CD4-positive, alpha-beta T cell (primary cell): ENCODE data around the gene LBH. TPM values are rescaled to one million over a fixed set of nuclear protein-coding genes. Genes with fewer than 3 reads are reported as not detected.
A peak's percentile ranks its signal among the peaks of the same experiment; 100 is the strongest.

Source experiments
- ATAC-seq: fragments of 200-7000 bp; cut with Tn5 transposase; one replicate; pipeline ENCODE4 v1.10.0; 2022; ENCODE audit warnings: mild to moderate bottlenecking; ENCODE audit not compliant: poor library complexity
- CTCF ChIA-PET: fragments of 350-600 bp; sonication (Branson Sonifier 250); formaldehyde crosslinking; loops from one replicate; lab custom pipeline; 2021; ENCODE audit warnings: antibody characterized with exemption, inconsistent platforms; lab: Charles Lee
- POLR2A ChIA-PET: fragments of 350-600 bp; sonication (Branson Sonifier 250); formaldehyde crosslinking; loops from one replicate; lab custom pipeline; 2021; ENCODE audit warnings: antibody characterized with exemption, inconsistent platforms; lab: Charles Lee
- DNase-seq, 14 experiments: peaks; one replicate each; pipeline ENCODE4 v3.0.0-alpha.2; 2013 to 2020; ENCODE audit warnings: mixed read lengths in 2 of 14
- H3K27ac ChIP-seq, 2 donors: one replicate each; pipeline versions ENCODE4 v1.5.1 to v1.7.0; 2013; ENCODE audit warnings: low read length in 2 of 2, low read depth in 1 of 2, mild to moderate bottlenecking in 1 of 2
- H3K27me3 ChIP-seq, 2 experiments: 1 replicate in 1 of 2; 2 replicates in 1 of 2; pipeline versions ENCODE4 v1.6.1 to v1.7.0; 2013; ENCODE audit warnings: low read length in 2 of 2, control low read depth in 1 of 2, mild to moderate bottlenecking in 1 of 2, moderate library complexity in 1 of 2; ENCODE audit not compliant: insufficient read depth in 2 of 2, control insufficient read depth in 1 of 2
- H3K36me3 ChIP-seq: one replicate; pipeline ENCODE4 v1.6.1; 2013; ENCODE audit warnings: low read length, control low read depth; ENCODE audit not compliant: insufficient read depth
- H3K4me1 ChIP-seq: one replicate; pipeline ENCODE4 v1.6.1; 2013; ENCODE audit warnings: low read length, control low read depth; ENCODE audit not compliant: insufficient read depth
- H3K4me3 ChIP-seq: one replicate; pipeline ENCODE4 v1.5.1; 2013; ENCODE audit warnings: mild to moderate bottlenecking, low read length, moderate library complexity
- H3K9me3 ChIP-seq, 2 experiments: 1 replicate in 1 of 2; 2 replicates in 1 of 2; pipeline versions ENCODE4 v1.6.1 to v1.7.0; 2013; ENCODE audit warnings: low read length in 2 of 2, mild to moderate bottlenecking in 2 of 2, control low read depth in 1 of 2, moderate library complexity in 1 of 2; ENCODE audit not compliant: control insufficient read depth in 1 of 2, insufficient read depth in 1 of 2
- H3K27ac Mint-ChIP-seq: one replicate; pipeline ENCODE4 v1.8.0; 2020; ENCODE audit warnings: mixed read lengths
- H3K27me3 Mint-ChIP-seq: one replicate; pipeline ENCODE4 v1.8.0; 2021; ENCODE audit warnings: mixed read lengths
- H3K36me3 Mint-ChIP-seq: one replicate; pipeline ENCODE4 v1.8.0; 2021; ENCODE audit warnings: low read depth, mixed read lengths
- H3K4me1 Mint-ChIP-seq: one replicate; pipeline ENCODE4 v1.8.0; 2021; ENCODE audit warnings: low read depth, mixed read lengths
- H3K4me3 Mint-ChIP-seq: one replicate; pipeline ENCODE4 v1.8.0; 2020; ENCODE audit warnings: mild to moderate bottlenecking, mixed read lengths
- H3K9me3 Mint-ChIP-seq: one replicate; pipeline ENCODE4 v1.8.0; 2020; ENCODE audit warnings: mixed read lengths
- intact Hi-C, 2 experiments: fragments of 100-400 bp; cut with DNase I in 1 of 2; cut with micrococcal nuclease in 1 of 2; formaldehyde crosslinking; loops; one replicate each; pipeline versions ENCODE4 v1.15.1 to v1.9.0; 2023 to 2025; cut with DNase I, micrococcal nuclease
- total RNA-seq, 174 experiments: library from RNA in 2 of 174; stranded (reverse) in 2 of 174; gene quantifications; one replicate each; pipeline ENCODE4 v1.2.3 and lab custom pipeline; 2021 to 2026
- TF ChIP-seq, protein P1 (sequence below): fragments of 200-600 bp; IDR thresholded peaks from one replicate; pipeline ENCODE4 v1.8.0; 2022; ENCODE audit warnings: antibody characterized with exemption, mild to moderate bottlenecking

The LBH gene
- total RNA-seq, 2 experiments from 2014 or later: 131 to 135 TPM

DNA sequence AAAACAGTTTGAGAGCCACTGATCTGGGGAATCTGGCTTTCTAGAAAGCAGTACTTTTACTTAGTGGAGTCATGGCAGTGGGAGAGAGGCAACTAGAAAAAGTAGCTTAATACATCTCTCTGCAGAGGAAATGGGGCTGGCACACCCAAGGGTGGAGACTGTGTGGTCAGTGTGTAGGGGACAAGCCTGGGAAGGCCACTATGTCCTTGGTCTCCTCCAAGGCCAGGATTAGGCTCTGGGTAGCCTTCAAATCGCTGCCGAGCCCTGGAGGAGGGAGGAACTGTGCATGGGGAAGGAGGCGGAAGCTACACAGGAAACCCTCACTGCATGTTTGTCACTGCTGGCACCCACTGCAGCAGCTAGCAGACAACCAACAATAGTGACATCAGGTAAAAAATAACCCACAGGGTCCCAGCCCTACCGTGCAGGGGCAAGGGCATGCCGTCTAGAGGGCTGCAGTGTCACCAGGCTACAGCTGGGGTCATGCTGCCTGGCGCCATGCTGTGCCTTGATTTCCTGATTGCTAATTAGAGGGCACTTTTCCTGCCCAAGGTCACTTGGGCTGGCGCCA lies 34.8 kb downstream of the LBH start:
- Mint-ChIP-seq H3K27ac (peak overlapping the region; percentile 95), H3K27me3 (no peaks in the 10 kb centered on the region), H3K9me3 (no peaks in the 10 kb centered on the region), H3K4me3 (peak overlapping the region; percentile 88), H3K36me3 (peaks cover 23% of the 10 kb centered on the region), H3K4me1 (peaks cover 87% of the 10 kb centered on the region)
- TF ChIP-seq, protein P1, sequence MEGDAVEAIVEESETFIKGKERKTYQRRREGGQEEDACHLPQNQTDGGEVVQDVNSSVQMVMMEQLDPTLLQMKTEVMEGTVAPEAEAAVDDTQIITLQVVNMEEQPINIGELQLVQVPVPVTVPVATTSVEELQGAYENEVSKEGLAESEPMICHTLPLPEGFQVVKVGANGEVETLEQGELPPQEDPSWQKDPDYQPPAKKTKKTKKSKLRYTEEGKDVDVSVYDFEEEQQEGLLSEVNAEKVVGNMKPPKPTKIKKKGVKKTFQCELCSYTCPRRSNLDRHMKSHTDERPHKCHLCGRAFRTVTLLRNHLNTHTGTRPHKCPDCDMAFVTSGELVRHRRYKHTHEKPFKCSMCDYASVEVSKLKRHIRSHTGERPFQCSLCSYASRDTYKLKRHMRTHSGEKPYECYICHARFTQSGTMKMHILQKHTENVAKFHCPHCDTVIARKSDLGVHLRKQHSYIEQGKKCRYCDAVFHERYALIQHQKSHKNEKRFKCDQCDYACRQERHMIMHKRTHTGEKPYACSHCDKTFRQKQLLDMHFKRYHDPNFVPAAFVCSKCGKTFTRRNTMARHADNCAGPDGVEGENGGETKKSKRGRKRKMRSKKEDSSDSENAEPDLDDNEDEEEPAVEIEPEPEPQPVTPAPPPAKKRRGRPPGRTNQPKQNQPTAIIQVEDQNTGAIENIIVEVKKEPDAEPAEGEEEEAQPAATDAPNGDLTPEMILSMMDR: no peak
- DNase-seq: peak; percentile 53 to 84 (median 70)
- Histone ChIP-seq H3K27me3 (no peaks in the 10 kb centered on the region), H3K36me3 (no peaks in the 10 kb centered on the region), H3K9me3 (no peaks in the 10 kb centered on the region), H3K27ac (peak overlapping the region; percentile 65 to 91), H3K4me3 (peak overlapping the region; percentile 36), H3K4me1 (peaks cover 59% of the 10 kb centered on the region)
- POLR2A ChIA-PET: interaction anchor here (0.6 to 17.7 kb wide), 25 partner anchors 9 to 210 kb away, joined by 3 to 373 read pairs (median 4); partner anchors contain the start of genes LBH, LCLAT1 and YPEL5
- CTCF ChIA-PET: interaction anchor here (1.1 to 3.9 kb wide), 8 partner anchors 13 to 181 kb away, joined by 3 to 23 read pairs (median 5); partner anchors contain the start of genes LBH, LCLAT1 and YPEL5
- ATAC-seq: peak; percentile 92
- intact Hi-C loops: loop anchor here (1.0 to 10.0 kb wide), 9 partner anchors 9 to 179 kb away; partner anchors contain the start of genes LBH (in 1 of the 2) and LCLAT1 (in 1 of the 2)

DNA sequence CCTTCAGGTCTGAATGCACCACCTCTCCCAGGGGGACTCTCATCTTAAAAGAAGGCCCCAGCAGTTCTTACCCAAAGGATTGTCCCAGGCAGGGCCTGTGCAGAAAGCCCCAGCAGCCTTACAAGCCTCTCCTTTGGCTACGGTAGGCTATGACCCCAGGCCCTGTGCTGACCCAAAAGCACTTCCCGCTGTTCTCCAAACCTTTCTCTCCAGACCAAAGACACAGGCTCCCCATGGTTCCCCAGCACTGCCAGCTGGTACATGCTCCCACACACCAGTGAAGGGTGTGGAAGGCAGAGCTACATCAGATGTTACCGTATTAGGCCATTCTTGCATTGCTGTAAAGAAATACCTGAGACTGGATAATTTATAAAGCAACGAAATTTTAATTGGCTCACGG lies 35.4 kb downstream of the LBH start:
- H3K4me1 Mint-ChIP-seq: peaks cover 87% of the 10 kb centered on the region
- Histone ChIP-seq H3K27me3 (no peaks in the 10 kb centered on the region), H3K9me3 (no peaks in the 10 kb centered on the region), H3K4me1 (peaks cover 59% of the 10 kb centered on the region), H3K36me3 (no peaks in the 10 kb centered on the region), H3K4me3 (peak overlapping the region; percentile 36), H3K27ac (peak overlapping the region; percentile 65 to 91)
- ChIA-PET CTCF (interaction anchor here (1.1 to 3.9 kb wide), 8 partner anchors 13 to 180 kb away, joined by 3 to 23 read pairs (median 5); partner anchors contain the start of genes LBH, LCLAT1 and YPEL5), POLR2A (interaction anchor here (0.6 to 17.7 kb wide), 23 partner anchors 10 to 209 kb away, joined by 3 to 373 read pairs (median 4); partner anchors contain the start of genes LBH, LCLAT1 and YPEL5)
- H3K27ac Mint-ChIP-seq: peak overlapping the region; percentile 95
- H3K36me3 Mint-ChIP-seq: peaks cover 18% of the 10 kb centered on the region
- intact Hi-C loops: loop anchor here (1.0 to 10.0 kb wide), 9 partner anchors 9 to 178 kb away; partner anchors contain the start of genes LBH (in 1 of the 2) and LCLAT1 (in 1 of the 2)
- no peaks in the 10 kb centered on the region for H3K9me3 Mint-ChIP-seq
- peak; percentile 6 for ATAC-seq
- DNase-seq: no peak
- no peaks in the 10 kb centered on the region for H3K27me3 Mint-ChIP-seq
- TF ChIP-seq, protein P1: no peak
- H3K4me3 Mint-ChIP-seq: peak overlapping the region; percentile 88

GRCh38 chr2:30267161-30267975 lies 36.0 kb downstream of the LBH start:
- no peaks in the 10 kb centered on the region for H3K9me3 Mint-ChIP-seq
- H3K27me3 ChIP-seq: no peaks in the 10 kb centered on the region
- H3K4me1 Mint-ChIP-seq: peaks cover 86% of the 10 kb centered on the region
- ChIA-PET CTCF (interaction anchor here (0.8 to 3.9 kb wide), 7 partner anchors 9 to 444 kb away, joined by 3 to 23 read pairs (median 5); partner anchors contain the start of genes LCLAT1 and YPEL5), POLR2A (interaction anchor here (0.8 to 17.7 kb wide), 17 partner anchors 11 to 387 kb away, joined by 3 to 373 read pairs (median 5); partner anchors contain the start of genes LBH and YPEL5)
- H3K9me3 ChIP-seq: no peaks in the 10 kb centered on the region
- DNase-seq (peak in 8 of 14 experiments; percentile 16 to 73 (median 48)), ATAC-seq (peak; percentile 14)
- TF ChIP-seq, protein P1: no peak
- peaks cover 55% of the 10 kb centered on the region for H3K4me1 ChIP-seq
- intact Hi-C loops: loop anchor here (2.0 to 10.0 kb wide), 8 partner anchors 15 to 177 kb away; partner anchors contain the start of genes LBH (in 1 of the 2) and LCLAT1 (in 1 of the 2)
- H3K36me3 Mint-ChIP-seq: peaks cover 12% of the 10 kb centered on the region
- no peaks in the 10 kb centered on the region for H3K27me3 Mint-ChIP-seq
- H3K36me3 ChIP-seq: no peaks in the 10 kb centered on the region
- H3K27ac Mint-ChIP-seq: peak overlapping the region; percentile 95
- H3K4me3 Mint-ChIP-seq: peak overlapping the region; percentile 88
- H3K4me3 ChIP-seq: peak overlapping the region; percentile 36
- peak overlapping the region; percentile 65 to 91 for H3K27ac ChIP-seq
